KMS-11 (cell line): Measurements from ENCODE around the gene VNN1.
A peak's percentile ranks its signal among the peaks of the same experiment; 100 is the strongest.

Experiments used
- H2AFZ ChIP-seq: fragments of 200-600 bp; sonication (generic); 2 replicates; pipeline ENCODE4 v1.6.1; 2016; ENCODE audit warnings: antibody characterized with exemption, mixed run types, low read depth
- H3K27ac ChIP-seq: fragments of 200-600 bp; sonication (generic); 2 replicates; pipeline ENCODE4 v1.6.1; 2016; ENCODE audit warnings: mild to moderate bottlenecking, mixed run types
- H3K27me3 ChIP-seq: fragments of 200-600 bp; sonication (generic); 2 replicates; pipeline ENCODE4 v1.6.1; 2017; ENCODE audit warnings: mild to moderate bottlenecking, low read depth, mixed run types, moderate library complexity; ENCODE audit not compliant: insufficient read depth
- H3K36me3 ChIP-seq: fragments of 200-600 bp; sonication (generic); 2 replicates; pipeline ENCODE4 v1.6.1; 2017; ENCODE audit warnings: mild to moderate bottlenecking, mixed run types; ENCODE audit not compliant: insufficient read depth
- H3K4me1 ChIP-seq: fragments of 200-600 bp; sonication (generic); 2 replicates; pipeline ENCODE4 v1.6.1; 2016; ENCODE audit warnings: mild to moderate bottlenecking, low read depth, mixed run types; ENCODE audit not compliant: poor library complexity, severe bottlenecking
- H3K4me2 ChIP-seq: fragments of 200-600 bp; sonication (generic); 2 replicates; pipeline ENCODE4 v1.7.0; 2016; ENCODE audit warnings: mild to moderate bottlenecking, mixed run types
- H3K4me3 ChIP-seq: fragments of 200-600 bp; sonication (generic); IDR thresholded peaks from 2 replicates; pipeline ENCODE4 v1.6.1; 2017; ENCODE audit warnings: low read depth, low read length, mixed read lengths; ENCODE audit not compliant: insufficient read depth
- H3K79me2 ChIP-seq: fragments of 200-600 bp; sonication (generic); 2 replicates; pipeline ENCODE4 v1.6.1; 2016; ENCODE audit warnings: low read depth, mixed run types; ENCODE audit not compliant: insufficient read depth
- H3K9ac ChIP-seq: fragments of 200-600 bp; sonication (generic); 2 replicates; pipeline ENCODE4 v1.6.1; 2016; ENCODE audit warnings: mild to moderate bottlenecking, mixed run types
- H4K20me1 ChIP-seq: fragments of 200-600 bp; sonication (generic); 2 replicates; pipeline ENCODE4 v1.6.1; 2016; ENCODE audit warnings: mild to moderate bottlenecking, mixed run types; ENCODE audit not compliant: insufficient read depth
- CTCF ChIP-seq: fragments of 200-600 bp; sonication (generic); conservative IDR thresholded peaks from 2 replicates; pipeline ENCODE4 v1.6.1; 2017; ENCODE audit warnings: low read depth, mild to moderate bottlenecking, antibody characterized with exemption, low read length, moderate library complexity, mixed read lengths

VNN1 gene

GRCh38 chr6:132669690-132670291, 44.1 kb downstream of the VNN1 start:
- H3K27me3 ChIP-seq: no peaks in the 10 kb centered on the region
- no peak overlapping the region for H3K4me3 ChIP-seq
- no peak overlapping the region for H3K9ac ChIP-seq
- H3K79me2 ChIP-seq: no peaks in the 10 kb centered on the region
- H4K20me1 ChIP-seq: no peaks in the 10 kb centered on the region
- H3K4me1 ChIP-seq: peaks cover 7% of the 10 kb centered on the region
- H3K36me3 ChIP-seq: no peaks in the 10 kb centered on the region
- peak overlapping the region; percentile 47 for H2AFZ ChIP-seq
- TF ChIP-seq CTCF: peak; percentile 72; the same call in 1 of the 2 replicates
- peak overlapping the region; percentile 13; the same call in 1 of the 2 replicates for H3K4me2 ChIP-seq
- H3K27ac ChIP-seq: no peak overlapping the region

DNA sequence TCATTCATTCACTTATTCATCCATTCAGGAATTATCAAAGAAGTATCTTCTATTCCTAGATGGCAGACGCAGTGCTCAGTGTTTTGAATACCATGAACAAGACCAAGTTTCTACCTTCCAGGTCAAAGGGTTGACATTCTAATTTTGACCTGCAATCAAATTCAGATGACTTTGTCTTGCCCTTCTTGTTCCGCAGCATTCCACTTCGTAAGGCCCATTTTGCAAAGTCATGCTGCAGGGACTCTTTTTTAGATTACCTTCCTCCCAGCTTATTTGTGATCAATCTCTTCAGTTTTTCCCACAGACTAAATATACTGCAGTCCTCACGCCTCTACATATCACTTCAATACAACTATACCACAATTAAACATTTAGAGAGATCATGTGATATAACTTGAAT, 47.7 kb downstream of the VNN1 start:
- H3K4me2 ChIP-seq: no peak overlapping the region

DNA sequence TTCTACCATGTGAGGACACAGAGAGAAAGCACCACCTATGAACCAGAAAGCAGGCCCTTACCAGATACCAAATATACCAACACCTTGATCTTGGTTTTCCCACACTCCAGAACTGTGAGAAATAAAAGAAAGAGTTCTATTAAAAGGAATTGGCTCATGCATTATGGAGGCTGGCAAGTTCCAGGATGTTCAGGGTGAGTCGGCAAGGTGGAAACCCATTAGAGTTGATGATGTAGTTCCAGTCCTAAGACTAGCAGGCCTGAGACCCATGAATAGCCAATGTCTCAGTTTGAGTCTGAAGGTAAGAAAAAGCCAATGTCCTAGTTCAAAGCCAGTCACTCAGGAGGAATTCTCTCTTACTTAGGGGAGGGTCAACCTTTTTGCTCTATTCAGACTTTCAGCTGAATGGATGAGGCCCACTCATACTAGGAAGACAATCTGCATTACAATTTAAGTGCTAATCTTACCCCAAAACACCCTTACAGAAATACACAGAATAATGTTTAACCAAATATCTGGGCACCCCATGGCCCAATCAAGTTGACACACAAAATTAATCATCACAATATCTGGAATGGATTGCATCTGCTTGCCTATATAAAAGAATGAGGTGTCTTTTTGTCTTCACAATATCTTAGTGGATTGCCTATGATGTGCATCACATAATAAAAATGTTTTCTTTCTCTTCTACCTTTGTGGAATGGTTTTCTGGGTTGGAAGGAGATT, 49.4 kb downstream of the VNN1 start:
- Histone ChIP-seq H3K27ac (no peak overlapping the region), H2AFZ (no peak overlapping the region), H3K4me1 (no peaks in the 10 kb centered on the region), H3K9ac (no peak overlapping the region), H3K4me2 (no peak overlapping the region), H3K36me3 (no peaks in the 10 kb centered on the region), H3K27me3 (no peaks in the 10 kb centered on the region), H3K79me2 (no peaks in the 10 kb centered on the region), H3K4me3 (no peak overlapping the region), H4K20me1 (no peaks in the 10 kb centered on the region)
- TF ChIP-seq CTCF: no peak

More for the DNA sequence above, 47.7 kb downstream of the VNN1 start:
- Histone ChIP-seq H3K4me3 (no peak overlapping the region), H2AFZ (no peak overlapping the region), H3K9ac (no peak overlapping the region), H3K79me2 (no peaks in the 10 kb centered on the region), H3K36me3 (no peaks in the 10 kb centered on the region), H3K4me1 (no peaks in the 10 kb centered on the region), H3K27ac (no peak overlapping the region), H4K20me1 (no peaks in the 10 kb centered on the region), H3K27me3 (no peaks in the 10 kb centered on the region)
- no peak for TF ChIP-seq CTCF

GRCh38 chr6:132663661-132664060, 50.2 kb downstream of the VNN1 start:
- no peak for TF ChIP-seq CTCF
- H3K36me3 ChIP-seq: no peaks in the 10 kb centered on the region

More at GRCh38 chr6:132663661-132664060, 50.2 kb downstream of the VNN1 start:
- no peaks in the 10 kb centered on the region for H3K27me3 ChIP-seq
- H3K27ac ChIP-seq: no peak overlapping the region
- H2AFZ ChIP-seq: no peak overlapping the region
- no peak overlapping the region for H3K4me3 ChIP-seq
- no peak overlapping the region for H3K4me2 ChIP-seq
- no peaks in the 10 kb centered on the region for H4K20me1 ChIP-seq
- H3K79me2 ChIP-seq: no peaks in the 10 kb centered on the region
- no peaks in the 10 kb centered on the region for H3K4me1 ChIP-seq
- no peak overlapping the region for H3K9ac ChIP-seq
